ACHN (cell line): ENCODE data around the gene CEP290.
"Not testable (repeated sequence)": the region's sequence is repeated elsewhere in the genome, so short reads cannot be mapped to it uniquely, and the experiment has no call there.

ENCODE experiments used
- DNase-seq: peaks from one replicate; pipeline ENCODE4 v3.0.0-alpha.2; 2015
- in situ Hi-C: cut with HindIII; loops from 2 replicates; pipeline ENCODE4 v1.10.0; 2017; ENCODE audit warnings: low sequenced_read_pairs, low pct_ligation_motif_present, low pct_unique_long_range_greater_than_20kb

Gene CEP290

GRCh38 chr12:88145567-88146505, 3.9 kb upstream of the CEP290 start:
- in situ Hi-C loops, result no loop called here
- peak; percentile 15 for DNase-seq

- no peak for DNase-seq
- in situ Hi-C loops, result no loop called here
These were observed 2.9 kb upstream of the CEP290 start for GRCh38 chr12:88144546-88145468.

- DNase-seq, result no peak
- in situ Hi-C loops, result no loop called here
These were observed 2.1 kb upstream of the CEP290 start for GRCh38 chr12:88144037-88144436.

GRCh38 chr12:88142610-88142991, 713 bp upstream of the CEP290 start:
- in situ Hi-C loops, result no loop called here
- peak; percentile 14 for DNase-seq

GRCh38 chr12:88141425-88141773, 489 bp downstream of the CEP290 start:
- no peak for DNase-seq
- in situ Hi-C loops, result no loop called here

- in situ Hi-C loops, DNase-seq: not testable (repeated sequence)
These were observed 2.2 kb downstream of the CEP290 start for GRCh38 chr12:88139711-88140110.

- DNase-seq, in situ Hi-C loops: not testable (repeated sequence)
These were observed 8.7 kb downstream of the CEP290 start for GRCh38 chr12:88133181-88133580.

GRCh38 chr12:88132392-88132791, 9.5 kb downstream of the CEP290 start:
- in situ Hi-C loops, result no loop called here
- no peak for DNase-seq

- no peak for DNase-seq
- in situ Hi-C loops, result no loop called here
These were observed 14.0 kb downstream of the CEP290 start for GRCh38 chr12:88127855-88128254.

GRCh38 chr12:88127099-88127498, 14.8 kb downstream of the CEP290 start:
- in situ Hi-C loops, result no loop called here
- DNase-seq, result no peak

GRCh38 chr12:88122666-88123065, 19.2 kb downstream of the CEP290 start:
- no peak for DNase-seq
- in situ Hi-C loops, result no loop called here

- DNase-seq, result no peak
- in situ Hi-C loops, result no loop called here
These were observed 28.0 kb downstream of the CEP290 start for GRCh38 chr12:88113871-88114270.

GRCh38 chr12:88111074-88111652, 30.7 kb downstream of the CEP290 start:
- DNase-seq, result peak; percentile 78
- in situ Hi-C loops, result no loop called here

GRCh38 chr12:88108021-88108420, 33.9 kb downstream of the CEP290 start:
- in situ Hi-C loops, result no loop called here
- DNase-seq, result no peak

- in situ Hi-C loops, result no loop called here
These were observed 48.3 kb downstream of the CEP290 start for GRCh38 chr12:88093573-88093972.

GRCh38 chr12:88092771-88093170, 49.1 kb downstream of the CEP290 start:
- no peak for DNase-seq
- in situ Hi-C loops, result no loop called here

More at GRCh38 chr12:88093573-88093972, 48.3 kb downstream of the CEP290 start:
- no peak for DNase-seq

- in situ Hi-C loops, result no loop called here
- DNase-seq, result no peak
These were observed 57.7 kb downstream of the CEP290 start for GRCh38 chr12:88084210-88084609.

- no peak for DNase-seq
- in situ Hi-C loops, result no loop called here
These were observed 58.3 kb downstream of the CEP290 start for GRCh38 chr12:88083634-88084033.

GRCh38 chr12:88081247-88081646, 60.6 kb downstream of the CEP290 start:
- in situ Hi-C loops, result no loop called here
- DNase-seq, result no peak
